SK-N-SH treated with all-trans-retinoic acid at 6 μM for 48 hours (cell line): Measurements from ENCODE around the gene TNFRSF4.

Source experiments
- ARNTL ChIP-seq: fragments of 450-650 bp; formaldehyde crosslinking; IDR thresholded peaks from 2 replicates; pipeline ENCODE4 v1.5.0; 2020; ENCODE audit warnings: low read depth, mild to moderate bottlenecking, moderate library complexity, borderline replicate concordance
- BACH2 ChIP-seq: fragments of 250-450 bp; sonication (Bioruptor Pico); IDR thresholded peaks from 2 replicates; pipeline ENCODE4 v1.9.0; 2021; ENCODE audit warnings: mild to moderate bottlenecking, borderline replicate concordance
- CREB5 ChIP-seq: fragments of 250-450 bp; sonication (Bioruptor Pico); IDR thresholded peaks from 2 replicates; pipeline ENCODE4 v1.5.1; 2020; ENCODE audit warnings: low read depth, mild to moderate bottlenecking, moderate library complexity
- CSDC2 ChIP-seq: fragments of 250-450 bp; sonication (Bioruptor Pico); IDR thresholded peaks from 2 replicates; pipeline ENCODE4 v1.5.0; 2020; ENCODE audit warnings: mild to moderate bottlenecking, moderate library complexity
- GLIS3 ChIP-seq: fragments of 250-450 bp; sonication (Bioruptor Pico); IDR thresholded peaks from 2 replicates; pipeline ENCODE4 v1.5.0; 2020; ENCODE audit warnings: mild to moderate bottlenecking, moderate library complexity
- OSR1 ChIP-seq: fragments of 250-450 bp; sonication (Bioruptor Pico); IDR thresholded peaks from 2 replicates; pipeline ENCODE4 v1.8.0; 2022; ENCODE audit warnings: moderate library complexity, mild to moderate bottlenecking, inconsistent platforms
- PATZ1 ChIP-seq: fragments of 250-450 bp; sonication (Bioruptor Pico); IDR thresholded peaks from 2 replicates; pipeline ENCODE4 v1.8.0; 2020; ENCODE audit warnings: mild to moderate bottlenecking, moderate library complexity, borderline replicate concordance
- PPARA ChIP-seq: fragments of 250-450 bp; sonication (Bioruptor Pico); IDR thresholded peaks from 2 replicates; pipeline ENCODE4 v1.5.0; 2020; ENCODE audit warnings: mild to moderate bottlenecking, borderline replicate concordance
- RARB ChIP-seq: fragments of 250-450 bp; sonication (Bioruptor Pico); IDR thresholded peaks from 2 replicates; pipeline ENCODE4 v1.8.0; 2021; ENCODE audit warnings: mild to moderate bottlenecking, moderate library complexity
- TCF4 ChIP-seq: fragments of 250-450 bp; sonication (Bioruptor Pico); IDR thresholded peaks from 2 replicates; pipeline ENCODE4 v1.8.0; 2021; ENCODE audit warnings: mild to moderate bottlenecking, moderate library complexity, borderline replicate concordance
- ZFP3 ChIP-seq: fragments of 250-450 bp; sonication (Bioruptor Pico); IDR thresholded peaks from 2 replicates; pipeline ENCODE4 v1.5.0; 2020; ENCODE audit warnings: mild to moderate bottlenecking, moderate library complexity
- ZNF8 ChIP-seq: fragments of 450-650 bp; formaldehyde crosslinking; IDR thresholded peaks from 2 replicates; pipeline ENCODE4 v1.5.0; 2020; ENCODE audit warnings: mild to moderate bottlenecking, moderate library complexity
- TF ChIP-seq, protein P1 (sequence below): fragments of 250-450 bp; sonication (Bioruptor Pico); IDR thresholded peaks from 2 replicates; pipeline ENCODE4 v1.5.1; 2021; ENCODE audit warnings: mild to moderate bottlenecking, moderate library complexity

GRCh38 chr1:1218524-1219200 lies 4.7 kb upstream of the TNFRSF4 start:
- TF ChIP-seq, protein P1, sequence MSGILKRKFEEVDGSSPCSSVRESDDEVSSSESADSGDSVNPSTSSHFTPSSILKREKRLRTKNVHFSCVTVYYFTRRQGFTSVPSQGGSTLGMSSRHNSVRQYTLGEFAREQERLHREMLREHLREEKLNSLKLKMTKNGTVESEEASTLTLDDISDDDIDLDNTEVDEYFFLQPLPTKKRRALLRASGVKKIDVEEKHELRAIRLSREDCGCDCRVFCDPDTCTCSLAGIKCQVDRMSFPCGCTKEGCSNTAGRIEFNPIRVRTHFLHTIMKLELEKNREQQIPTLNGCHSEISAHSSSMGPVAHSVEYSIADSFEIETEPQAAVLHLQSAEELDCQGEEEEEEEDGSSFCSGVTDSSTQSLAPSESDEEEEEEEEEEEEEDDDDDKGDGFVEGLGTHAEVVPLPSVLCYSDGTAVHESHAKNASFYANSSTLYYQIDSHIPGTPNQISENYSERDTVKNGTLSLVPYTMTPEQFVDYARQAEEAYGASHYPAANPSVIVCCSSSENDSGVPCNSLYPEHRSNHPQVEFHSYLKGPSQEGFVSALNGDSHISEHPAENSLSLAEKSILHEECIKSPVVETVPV = no peak
- TF ChIP-seq CREB5 (CRISPR knock-in tag) (no peak), PPARA (CRISPR knock-in tag) (no peak), CSDC2 (CRISPR knock-in tag) (no peak), TCF4 (CRISPR knock-in tag) (no peak), ZFP3 (CRISPR knock-in tag) (no peak), PATZ1 (no peak), GLIS3 (CRISPR knock-in tag) (no peak), ARNTL (no peak), OSR1 (CRISPR knock-in tag) (no peak), ZNF8 (CRISPR knock-in tag) (no peak), BACH2 (CRISPR knock-in tag) (no peak), RARB (CRISPR knock-in tag) (no peak)
